NCI-H2196 (cell line): ENCODE results near the gene KLC1.
"Not testable (repeated sequence)": the region's sequence is repeated elsewhere in the genome, so short reads cannot be mapped to it uniquely, and the experiment has no call there.

Experiments used
- DNase-seq: peaks from one replicate; lab custom pipeline; 2025; ENCODE audit not compliant: unreplicated experiment; lab: John Stamatoyannopoulos, UW

Gene KLC1

GRCh38 chr14:103628684-103629502 is at the start of gene KLC1:
Gene KLC1, plus strand, starts transcription at chr14:103629211. Its CDS starts 25,354 bp downstream, at chr14:103654565.
- peak; percentile 38 for DNase-seq

GRCh38 chr14:103581206-103581605 is 47.8 kb upstream of the KLC1 start:
- DNase-seq = no peak

GRCh38 chr14:103581954-103582703 is 46.9 kb upstream of the KLC1 start:
- no peak for DNase-seq

GRCh38 chr14:103584326-103584915 is 44.6 kb upstream of the KLC1 start:
- no peak for DNase-seq

- DNase-seq = no peak
These were observed 35.4 kb upstream of the KLC1 start for GRCh38 chr14:103593577-103593976.

GRCh38 chr14:103594265-103594664 is 34.7 kb upstream of the KLC1 start:
- DNase-seq = peak; percentile 3

- DNase-seq = peak; percentile 11
These were observed 31.2 kb upstream of the KLC1 start for GRCh38 chr14:103597623-103598377.

GRCh38 chr14:103600503-103600902 is 28.5 kb upstream of the KLC1 start:
- no peak for DNase-seq

- DNase-seq = no peak
These were observed 24.4 kb upstream of the KLC1 start for GRCh38 chr14:103604620-103605019.

- peak; percentile 6 for DNase-seq
These were observed 21.9 kb upstream of the KLC1 start for GRCh38 chr14:103606963-103607668.

- no peak for DNase-seq
These were observed 21.2 kb upstream of the KLC1 start for GRCh38 chr14:103607822-103608221.

- DNase-seq = not testable (repeated sequence)
These were observed 19.9 kb upstream of the KLC1 start for GRCh38 chr14:103609081-103609480.

GRCh38 chr14:103611215-103611614 is 17.8 kb upstream of the KLC1 start:
- DNase-seq = no peak

- no peak for DNase-seq
These were observed 15.5 kb upstream of the KLC1 start for GRCh38 chr14:103613517-103613916.

GRCh38 chr14:103616635-103617300 is 12.2 kb upstream of the KLC1 start:
- no peak for DNase-seq

GRCh38 chr14:103619057-103619456 is 10.0 kb upstream of the KLC1 start:
- no peak for DNase-seq

- DNase-seq = no peak
These were observed 7.2 kb upstream of the KLC1 start for GRCh38 chr14:103621860-103622259.

GRCh38 chr14:103623308-103623707 is 5.7 kb upstream of the KLC1 start:
- DNase-seq = no peak

GRCh38 chr14:103623883-103624482 is 5.0 kb upstream of the KLC1 start:
- no peak for DNase-seq

- peak; percentile 45 for DNase-seq
These were observed 4.2 kb upstream of the KLC1 start for GRCh38 chr14:103624860-103625259.
